ENCODE data around the gene MMP25. TPM values are rescaled to one million over a fixed set of nuclear protein-coding genes. Genes with fewer than 3 reads are reported as not detected.

Gene MMP25
- total and polyA plus RNA-seq, 12 donors, result 0.09 to 3.1 (median 0.43) TPM; not detected in 1

GRCh38 chr16:3056336-3057180 lies 10.2 kb downstream of the MMP25 start:
- intact Hi-C loops (cut with DNase I), result loop anchor here (5.0 to 10.0 kb wide), 3 partner anchors 68 to 118 kb away; no protein-coding TSS in a partner anchor
- no peak for DNase-seq
- no peak overlapping the region for H3K4me3 ChIP-seq
- WGBS, 4 donors, result 81 to 88% (median 86%) methylated on average over 10 to 19 of the region's 19 CpGs
- no peaks in the 10 kb centered on the region for H3K27me3 ChIP-seq
- no peaks in the 10 kb centered on the region for H3K9me3 ChIP-seq (replicated peaks in 1 of 3)
- H3K4me1 ChIP-seq (replicated peaks in 1 of 2), result peaks cover 9 to 17% of the 10 kb centered on the region in 2 donors
- TF ChIP-seq CTCF (IDR thresholded peaks at IDR 0.05), result no peak
- TF ChIP-seq POLR2A (IDR thresholded peaks at IDR 0.05), result no peak
- no peaks in the 10 kb centered on the region for H3K36me3 ChIP-seq (replicated peaks in 1 of 2)
- H3K27ac ChIP-seq, result no peak overlapping the region

- no peaks in the 10 kb centered on the region for H3K27me3 ChIP-seq
- no peak overlapping the region for H3K27ac ChIP-seq
- DNase-seq, result no peak
- no peak for TF ChIP-seq CTCF (IDR thresholded peaks at IDR 0.05)
- no peaks in the 10 kb centered on the region for H3K36me3 ChIP-seq (replicated peaks in 1 of 2)
- intact Hi-C loops (cut with DNase I), result loop anchor here (5.0 to 10.0 kb wide), 3 partner anchors 67 to 117 kb away; no protein-coding TSS in a partner anchor
- no peaks in the 10 kb centered on the region for H3K9me3 ChIP-seq (replicated peaks in 1 of 3)
- no peak overlapping the region for H3K4me3 ChIP-seq
- 90 to 92% (median 91%) methylated on average over 19 to 22 of the region's 22 CpGs for WGBS, 4 donors
- H3K4me1 ChIP-seq (replicated peaks in 1 of 2), result peaks cover 9 to 17% of the 10 kb centered on the region in 2 donors
Observed at GRCh38 chr16:3057181-3058138, 11.1 kb downstream of the MMP25 start.

- peaks cover 9 to 17% of the 10 kb centered on the region in 2 donors for H3K4me1 ChIP-seq (replicated peaks in 1 of 2)
Observed at GRCh38 chr16:3058139-3059030, 12.0 kb downstream of the MMP25 start.

More at GRCh38 chr16:3058139-3059030, 12.0 kb downstream of the MMP25 start:
- intact Hi-C loops (cut with DNase I), result loop anchor here (5.0 to 10.0 kb wide), 3 partner anchors 66 to 116 kb away; no protein-coding TSS in a partner anchor
- 11 to 53% (median 24%) methylated on average over 7 to 77 of the region's 77 CpGs for WGBS, 4 donors
- H3K36me3 ChIP-seq (replicated peaks in 1 of 2), result no peaks in the 10 kb centered on the region
- peak overlapping the region in 3 of 4 donors; percentile 32 to 85 (median 78) for H3K4me3 ChIP-seq
- H3K27ac ChIP-seq, result peak overlapping the region in 3 of 5 donors; percentile 9 to 59 (median 50)
- no peaks in the 10 kb centered on the region for H3K27me3 ChIP-seq
- TF ChIP-seq CTCF (IDR thresholded peaks at IDR 0.05) (no peak), POLR2A (IDR thresholded peaks at IDR 0.05) (no peak)
- no peaks in the 10 kb centered on the region for H3K9me3 ChIP-seq (replicated peaks in 1 of 3)
- DNase-seq, result peak in 4 of 7 donors; percentile 38 to 65 (median 54)
